Cerebellar nuclear complex (tissue), 1 donor: ENCODE results near the gene SCO1.
"Not testable (repeated sequence)": the region's sequence is repeated elsewhere in the genome, so short reads cannot be mapped to it uniquely, and the experiment has no call there.

Experiments
- DNase-seq, 2 experiments: peaks; one replicate each; lab custom pipeline; 2025; lab: John Stamatoyannopoulos, UW

Gene SCO1

DNA sequence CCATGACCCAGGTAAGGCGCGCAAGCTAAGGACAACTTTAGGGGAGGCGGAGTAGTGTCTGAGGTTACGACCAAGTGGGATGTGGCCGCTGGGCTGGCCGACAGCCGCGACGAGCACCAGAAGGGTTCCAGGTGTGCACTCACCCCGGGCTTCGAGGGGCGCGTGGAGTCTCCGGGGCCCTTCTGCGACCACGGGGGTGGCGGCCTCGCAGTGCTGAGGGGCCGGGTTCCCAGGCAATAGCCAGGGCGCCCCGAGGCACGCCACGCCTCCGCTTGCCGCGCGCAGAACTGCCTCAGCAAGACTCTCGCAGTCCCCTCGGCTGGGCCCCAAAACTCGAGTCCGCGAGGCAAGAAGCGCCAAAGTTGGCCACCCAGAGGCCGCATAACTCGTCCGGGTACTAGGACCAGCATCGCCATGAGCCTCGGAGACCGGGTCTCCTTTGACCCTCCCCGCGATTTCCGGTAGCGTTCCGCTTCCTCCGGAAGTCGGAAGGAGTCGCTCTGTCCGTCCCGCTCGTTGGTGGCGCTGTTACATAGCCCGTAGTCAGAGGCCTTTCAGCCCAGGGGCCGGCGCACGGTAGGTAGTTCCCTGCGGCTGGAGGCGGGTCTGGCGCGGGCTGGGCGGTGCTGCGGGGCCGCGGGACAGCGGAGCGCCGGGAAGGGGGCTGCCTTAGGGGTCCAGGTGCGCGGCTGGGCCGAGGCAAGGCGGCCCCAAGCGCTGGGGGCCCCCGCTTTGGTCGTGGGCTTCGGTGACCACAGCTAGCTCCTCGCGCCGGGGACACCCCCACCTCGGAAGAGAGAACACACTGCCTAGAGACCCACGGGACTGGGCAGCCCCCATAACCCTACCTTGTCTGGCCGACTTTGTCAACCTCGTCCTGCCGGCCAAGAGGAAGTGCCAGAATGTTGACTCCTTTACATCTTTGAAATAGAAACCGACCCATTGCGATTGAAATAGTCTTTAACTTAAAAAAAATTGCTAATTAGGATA lies at the start of gene SCO1, which contains the start of gene ADPRM:
TSS of gene SCO1 (minus strand) at position 442 of the 990 bp plus-strand sequence. CDS start at position 416, 26 bp downstream.
TSS of gene ADPRM (plus strand) at position 503 of the 990 bp plus-strand sequence. CDS start 7,333 bp downstream, outside the sequence.
- DNase-seq: peak; percentile 34 to 73

DNA sequence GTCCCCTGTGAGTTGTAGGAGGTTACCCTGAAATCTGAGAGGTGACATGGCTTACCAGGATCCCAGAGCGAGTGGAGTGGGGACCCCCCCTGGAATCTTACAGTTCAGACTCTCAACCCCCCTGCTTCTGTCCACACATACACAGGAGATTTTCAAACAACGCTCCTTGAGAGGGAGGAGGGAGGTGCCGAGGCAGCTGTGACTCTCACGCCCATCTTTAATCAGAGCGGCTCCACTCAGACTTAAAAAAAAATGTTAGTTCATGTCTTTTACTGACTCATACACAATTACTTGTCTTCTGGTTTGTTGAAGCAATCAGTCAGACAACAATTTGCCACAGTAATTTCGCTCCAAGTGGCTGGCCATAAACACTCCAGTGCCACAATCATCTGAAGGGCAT lies 47.9 kb upstream of the SCO1 start:
- DNase-seq: no peak

DNA sequence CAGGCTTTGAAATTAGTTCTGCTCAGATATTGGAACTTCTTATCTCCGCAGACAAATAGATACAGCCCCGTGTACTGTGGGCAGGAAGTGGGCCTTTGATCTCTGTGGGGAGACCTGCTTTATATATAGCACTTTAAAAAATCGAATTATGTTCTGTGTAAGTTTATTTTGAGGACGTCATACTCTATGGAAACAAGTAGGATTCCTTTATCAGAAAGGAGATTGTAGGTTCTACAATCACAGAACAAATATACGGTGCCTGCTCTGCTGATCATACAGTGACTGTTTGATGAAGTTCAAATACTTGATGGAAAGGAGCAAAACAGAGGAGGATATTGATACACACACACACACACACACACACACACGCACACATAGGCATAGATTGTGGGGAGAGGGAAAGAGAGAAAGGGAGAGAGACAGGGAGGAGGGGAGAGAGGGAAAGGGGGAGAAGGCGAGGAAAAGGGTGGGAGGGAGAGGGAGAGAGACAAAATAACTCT lies 47.2 kb upstream of the SCO1 start:
- DNase-seq: no peak

DNA sequence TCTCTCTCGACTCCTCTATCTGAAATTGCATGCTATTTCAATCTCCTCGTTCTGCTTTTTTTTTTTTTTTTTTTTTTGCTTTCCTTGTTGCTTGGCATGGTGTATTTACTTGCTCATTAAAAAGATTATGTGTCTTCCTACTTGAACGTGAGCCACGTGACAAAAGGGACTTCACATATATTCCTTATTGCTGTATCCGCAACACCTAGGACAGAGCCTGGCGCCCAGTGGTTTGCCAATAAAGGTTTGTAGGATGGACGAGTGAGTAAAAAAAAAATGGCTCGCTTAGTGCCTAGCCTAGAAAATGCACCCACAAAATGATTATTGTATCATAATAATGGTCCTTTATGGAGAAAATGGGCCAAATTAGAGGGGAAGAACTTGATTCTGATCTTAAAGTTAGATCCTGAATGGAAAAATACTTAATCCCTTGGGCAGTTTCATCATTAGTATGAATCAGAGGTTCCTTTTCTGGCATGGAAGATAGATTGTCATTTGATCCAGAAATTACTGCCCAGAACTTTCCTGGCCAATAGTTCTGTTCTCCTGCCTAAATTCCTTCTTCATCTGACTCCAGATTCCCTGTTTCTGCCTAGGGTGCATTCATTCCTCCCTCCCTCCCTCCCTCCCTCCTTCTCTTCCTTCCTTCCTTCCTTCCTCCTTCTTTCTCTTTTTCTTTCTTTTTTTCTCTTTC lies 46.1 kb upstream of the SCO1 start:
- no peak for DNase-seq

DNA sequence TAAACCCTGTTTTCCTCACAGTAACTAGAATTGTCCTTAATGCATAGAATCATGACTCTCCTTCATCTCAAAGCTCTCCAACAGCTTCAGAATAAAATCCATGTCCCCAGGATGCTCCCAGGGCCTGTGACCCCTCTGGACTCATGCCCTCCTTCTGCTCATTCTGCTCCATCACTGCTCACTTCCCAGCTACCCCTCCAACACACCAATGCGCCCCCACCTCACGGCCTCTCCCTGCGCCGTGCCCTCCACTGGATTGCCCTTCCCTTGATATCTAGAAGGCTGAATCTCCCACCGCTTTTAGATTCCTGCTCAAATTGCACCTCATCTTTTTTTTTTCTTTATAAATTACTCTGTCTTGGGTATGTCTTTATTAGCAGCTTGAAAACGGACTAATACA lies 45.1 kb upstream of the SCO1 start:
- DNase-seq: no peak

DNA sequence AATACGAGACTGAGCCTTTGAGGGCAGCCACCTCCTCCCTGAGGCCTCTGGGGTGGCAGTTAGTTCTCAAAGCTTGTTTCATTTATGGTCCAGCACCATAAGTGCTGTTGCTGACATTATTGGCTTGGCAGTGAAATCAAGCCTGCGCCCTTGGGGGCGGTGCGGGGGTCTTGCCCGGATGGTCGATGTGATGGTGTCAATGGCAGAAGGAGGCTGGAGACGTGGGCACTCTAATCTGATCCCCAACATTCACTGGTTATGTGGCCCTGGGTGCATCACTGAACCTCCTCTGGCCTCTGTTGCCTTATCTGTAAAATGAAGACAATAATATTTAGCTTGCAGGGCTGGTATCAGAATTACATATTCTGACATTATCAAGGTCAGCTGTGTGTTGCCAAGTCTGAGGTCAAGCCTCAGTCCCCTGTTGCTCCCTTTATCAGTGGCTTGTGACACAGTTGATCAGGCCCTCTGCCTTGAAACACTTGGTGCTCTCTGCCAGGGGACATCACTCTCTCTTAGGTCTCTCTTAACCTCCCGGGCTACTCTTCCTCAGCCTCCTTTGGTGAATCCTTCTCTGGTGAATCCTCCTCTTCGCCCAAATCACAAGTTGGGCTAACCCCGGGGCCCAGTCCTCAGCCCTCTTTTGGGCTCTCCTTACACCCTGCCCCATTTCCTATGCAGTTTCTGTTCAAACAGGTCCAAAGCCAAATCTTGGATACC lies 44.2 kb upstream of the SCO1 start:
- DNase-seq: no peak

DNA sequence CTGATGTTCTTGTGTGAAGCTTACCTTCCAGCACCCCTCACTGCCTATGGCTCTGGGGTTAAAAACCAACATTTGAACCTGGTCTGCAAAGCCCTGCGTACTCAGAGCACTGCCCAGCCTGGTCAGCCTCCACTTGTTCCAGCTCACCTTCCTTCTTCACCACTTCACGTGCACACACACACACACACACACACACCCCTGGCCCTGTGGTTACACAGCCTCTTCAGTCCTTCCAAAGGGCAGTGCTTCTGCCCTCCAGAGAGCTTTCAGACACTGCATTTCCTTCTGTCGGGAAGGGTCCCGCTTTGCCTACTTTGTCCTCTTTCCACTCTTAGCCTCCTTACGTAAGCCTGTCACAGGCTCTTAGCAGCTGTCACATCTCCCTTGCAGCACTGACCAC lies 42.1 kb upstream of the SCO1 start:
- DNase-seq: no peak

DNA sequence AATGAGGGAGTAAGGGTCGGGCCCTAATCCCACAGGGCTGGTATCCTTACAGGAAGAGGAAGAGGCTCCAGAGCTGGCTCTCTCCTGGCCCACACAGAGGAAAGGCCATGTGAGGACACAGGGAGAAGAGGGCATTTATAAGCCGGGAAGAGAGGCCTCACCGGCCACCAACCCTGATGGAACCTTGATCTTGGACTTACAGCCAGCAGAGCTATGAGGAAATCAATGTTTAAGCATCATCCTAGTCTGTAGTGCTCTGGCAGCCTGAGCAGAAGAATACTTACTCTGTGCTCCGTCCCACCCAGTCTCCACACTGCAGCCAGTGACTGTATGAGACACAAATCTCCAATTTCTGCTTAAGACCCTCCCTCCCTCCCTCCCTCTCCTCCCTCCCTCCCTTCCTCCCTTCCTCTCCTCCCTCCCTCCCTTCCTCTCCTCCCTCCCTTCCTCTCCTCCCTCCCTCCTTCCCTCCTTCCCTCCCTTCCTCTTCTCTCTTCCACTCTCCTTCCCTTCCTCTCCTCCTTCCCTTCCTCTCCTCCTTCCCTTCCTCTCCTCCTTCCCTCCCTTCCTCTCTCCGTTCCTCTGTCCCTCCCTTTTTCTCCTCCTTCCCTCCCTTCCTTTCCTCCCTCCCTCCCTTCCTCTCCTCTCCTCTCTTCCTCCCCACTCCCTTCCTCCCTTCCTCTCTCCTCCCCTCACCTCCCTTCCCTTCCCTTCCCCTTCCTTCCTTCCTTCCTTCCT lies 41.4 kb upstream of the SCO1 start:
- DNase-seq: no peak

DNA sequence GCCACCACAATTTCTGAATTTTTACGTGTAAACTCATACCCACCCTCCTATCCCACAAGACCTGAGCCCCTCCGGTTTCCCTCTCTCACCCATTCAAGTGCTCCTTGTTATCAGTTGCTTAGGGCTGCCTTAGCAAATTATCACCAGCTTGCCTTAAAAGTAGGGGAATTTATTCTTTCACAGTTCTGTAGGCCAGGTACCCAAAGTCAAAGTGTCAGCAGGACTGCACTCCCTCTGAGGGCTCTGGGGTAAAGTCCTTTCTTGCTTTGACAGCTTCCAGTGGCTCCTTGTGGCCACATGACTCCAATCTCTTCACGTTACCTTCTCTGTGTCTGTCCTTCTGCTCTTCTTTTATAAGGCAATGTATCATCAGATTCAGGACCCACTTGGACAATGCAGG lies 40.4 kb upstream of the SCO1 start:
- DNase-seq: no peak

DNA sequence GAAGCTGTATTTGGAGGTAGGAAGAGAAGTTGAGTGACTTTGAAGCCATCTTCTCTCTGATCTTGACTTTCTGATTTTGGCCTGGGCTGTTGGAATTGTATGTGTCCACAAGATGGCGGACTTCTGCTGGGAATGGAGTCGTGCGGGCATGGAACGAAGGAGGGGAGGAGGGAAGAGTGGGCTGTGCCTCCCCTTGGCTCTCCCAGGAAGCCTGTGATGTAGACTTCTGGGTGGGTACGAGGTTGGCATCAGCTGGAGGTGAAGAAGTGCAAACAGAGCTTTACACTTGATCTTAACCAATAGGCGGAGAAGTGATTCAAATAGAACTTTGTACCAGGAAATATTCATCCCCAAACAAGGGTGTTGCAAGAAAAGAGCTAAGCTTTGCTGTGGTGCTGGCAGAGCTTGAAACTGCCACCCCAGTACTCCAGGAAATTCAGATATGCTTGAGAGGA lies 39.9 kb upstream of the SCO1 start:
- no peak for DNase-seq

DNA sequence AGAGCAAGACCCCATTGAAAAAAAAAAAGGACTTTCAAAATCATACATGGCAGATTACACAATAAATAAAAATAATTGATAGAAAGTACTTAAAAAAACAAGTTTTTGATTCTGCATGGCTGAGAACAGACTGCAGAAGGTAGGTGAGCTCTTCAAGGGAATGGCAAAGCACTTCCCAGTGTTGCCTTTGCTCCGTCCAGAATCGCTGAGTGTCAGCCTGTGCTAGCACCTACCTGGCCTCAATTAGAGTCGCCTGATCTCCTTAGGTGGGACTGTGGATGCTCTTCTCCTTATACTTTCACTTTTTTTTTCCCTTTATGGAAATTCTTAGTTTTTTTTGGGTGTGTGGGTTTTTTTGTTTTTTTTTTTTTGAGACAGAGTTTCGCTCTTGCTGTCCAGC lies 38.5 kb upstream of the SCO1 start:
- no peak for DNase-seq

DNA sequence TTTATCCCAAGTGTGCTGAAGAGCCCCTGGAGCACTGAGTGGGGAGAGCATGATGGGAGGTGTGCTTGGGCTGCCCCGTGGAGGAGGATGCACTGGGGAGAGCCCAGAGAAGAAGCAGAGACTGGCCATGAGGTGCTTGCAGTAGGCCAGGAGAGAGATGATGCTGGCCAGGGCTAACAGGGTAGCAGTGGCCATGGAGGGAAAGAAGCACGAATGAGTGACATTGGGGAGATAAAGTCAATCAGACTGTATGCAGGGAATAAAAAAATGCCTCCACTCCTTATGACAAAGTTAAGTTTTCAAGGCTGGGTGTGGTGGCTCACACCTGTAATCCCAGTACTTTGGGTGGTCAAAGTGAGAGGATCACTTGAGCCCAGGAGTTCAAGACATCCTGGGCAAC lies 37.9 kb upstream of the SCO1 start:
- no peak for DNase-seq

DNA sequence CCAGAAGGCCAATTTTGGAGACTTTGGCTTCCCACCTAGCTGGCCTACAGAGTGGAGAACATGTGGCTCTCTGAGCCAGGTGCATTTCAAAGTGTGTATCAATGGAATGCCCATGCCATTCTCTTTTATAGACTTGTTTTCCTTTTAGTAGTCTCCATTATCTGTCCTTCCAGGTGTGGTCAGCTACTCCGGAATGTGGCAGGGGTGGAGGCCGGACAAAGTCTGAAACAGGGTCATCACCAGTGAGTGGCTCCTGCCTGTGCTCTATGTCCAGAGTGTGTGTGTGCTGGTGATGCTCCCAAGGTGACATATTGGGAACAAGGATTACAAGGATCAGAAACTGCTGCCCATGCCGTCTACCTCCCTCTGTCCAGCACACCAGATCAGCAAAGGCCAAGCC lies 36.3 kb upstream of the SCO1 start:
- no peak for DNase-seq

DNA sequence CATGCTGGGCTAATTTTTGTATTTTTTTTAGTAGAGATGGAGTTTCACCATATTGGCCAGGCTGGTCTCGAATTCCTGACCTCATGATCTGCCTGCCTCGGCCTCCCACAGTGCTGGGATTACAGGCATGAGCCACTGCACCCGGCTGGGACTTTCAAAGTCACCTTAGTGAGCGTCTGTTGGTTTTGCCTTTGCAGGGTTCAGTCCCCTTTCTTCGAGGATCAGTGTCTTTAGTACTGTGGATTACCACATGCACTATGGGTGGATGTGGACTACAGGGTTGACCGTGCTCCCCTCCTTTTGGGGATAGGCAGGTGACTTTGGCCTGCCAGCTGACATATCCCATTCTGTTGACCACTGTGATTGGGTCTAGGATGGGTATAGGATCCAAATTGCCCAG lies 34.8 kb upstream of the SCO1 start:
- DNase-seq: not testable (repeated sequence)

DNA sequence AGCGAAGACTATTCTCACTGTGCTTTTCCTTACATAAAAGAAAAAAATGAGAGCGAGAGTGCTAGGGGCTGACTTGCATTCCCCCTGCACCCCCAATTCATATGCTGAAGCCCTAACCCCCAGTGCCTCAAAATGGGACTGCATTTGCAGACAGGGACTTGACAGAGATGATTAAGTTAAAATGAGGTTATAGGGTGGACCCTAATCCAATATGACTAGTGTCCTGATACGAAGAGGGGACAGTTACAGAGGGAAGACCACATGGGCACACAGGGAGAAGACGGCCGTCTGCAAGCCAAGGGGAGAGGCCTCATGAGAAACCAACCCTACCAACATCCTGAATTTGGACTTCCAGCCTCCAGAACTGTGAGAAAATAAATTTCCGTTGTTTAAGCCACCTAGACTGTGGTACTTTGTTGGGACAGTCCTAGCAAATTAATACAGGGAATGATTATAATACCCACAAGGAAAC lies 34.1 kb upstream of the SCO1 start:
- DNase-seq: no peak

DNA sequence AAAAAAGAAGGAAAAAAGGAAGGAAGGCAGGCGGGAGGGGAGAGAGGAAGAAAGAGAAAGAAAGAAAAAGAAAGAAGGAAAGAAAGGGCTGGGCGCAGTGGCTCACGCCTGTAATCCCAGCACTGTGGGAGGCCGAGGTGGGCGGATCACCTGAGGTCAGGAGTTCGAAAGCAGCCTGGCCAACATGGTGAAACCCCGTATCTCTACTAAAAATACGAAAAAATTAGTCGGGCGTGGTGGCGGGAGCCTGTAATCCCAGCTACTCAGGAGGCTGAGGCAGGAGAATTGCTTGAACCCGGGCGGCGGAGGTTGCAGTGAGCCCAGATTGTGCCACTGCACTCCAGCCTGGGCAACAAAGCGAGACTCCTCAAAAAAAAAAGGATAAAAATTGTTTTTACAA lies 32.9 kb upstream of the SCO1 start:
- DNase-seq: not testable (repeated sequence)

DNA sequence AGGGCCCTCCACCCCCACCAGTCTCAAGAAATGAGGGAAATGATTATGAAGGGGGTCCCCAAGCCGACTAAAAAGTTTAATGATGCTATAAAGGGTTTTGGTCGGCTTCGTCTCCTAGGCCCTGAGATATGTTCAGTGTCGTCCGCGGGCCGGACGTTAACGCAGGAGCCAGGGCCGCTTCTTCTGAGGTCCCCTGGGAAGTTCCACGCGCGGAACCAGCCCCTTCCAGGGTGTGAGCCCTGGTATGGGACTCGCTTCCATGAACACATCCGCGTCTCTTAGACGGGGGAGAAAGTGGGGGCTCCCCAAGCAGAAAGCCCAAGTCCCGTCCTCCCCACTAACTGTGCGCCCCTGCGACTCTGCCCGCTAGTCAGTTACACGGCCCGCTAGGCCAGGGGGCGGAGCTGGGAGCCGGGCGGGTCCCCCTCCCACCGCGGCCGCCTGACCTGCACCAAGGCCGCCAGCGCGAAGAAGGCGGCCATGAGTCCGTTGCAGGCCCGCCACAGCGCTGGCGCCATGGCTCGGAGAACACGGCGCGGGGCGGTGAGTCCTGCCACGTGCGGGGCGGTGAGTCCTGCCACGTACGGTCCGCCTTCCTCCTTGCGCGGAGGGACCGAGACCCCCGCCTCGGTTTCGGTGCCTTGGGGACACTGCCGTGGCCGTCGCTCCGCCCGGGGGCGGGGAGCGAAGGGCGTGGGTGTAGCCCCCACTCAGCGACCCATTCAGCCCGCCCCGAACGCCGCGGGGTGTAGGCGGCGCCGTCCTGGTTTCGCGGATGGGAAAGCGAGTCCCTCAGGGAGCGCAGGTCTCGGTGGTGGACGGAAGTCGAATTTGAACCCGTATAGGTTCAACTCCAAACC lies 32.2 kb upstream of the SCO1 start, which contains the start of gene TMEM220:
TSS of gene TMEM220 (minus strand) at position 690 of the 860 bp plus-strand sequence. CDS start at position 518, 172 bp downstream.
- DNase-seq: no peak

DNA sequence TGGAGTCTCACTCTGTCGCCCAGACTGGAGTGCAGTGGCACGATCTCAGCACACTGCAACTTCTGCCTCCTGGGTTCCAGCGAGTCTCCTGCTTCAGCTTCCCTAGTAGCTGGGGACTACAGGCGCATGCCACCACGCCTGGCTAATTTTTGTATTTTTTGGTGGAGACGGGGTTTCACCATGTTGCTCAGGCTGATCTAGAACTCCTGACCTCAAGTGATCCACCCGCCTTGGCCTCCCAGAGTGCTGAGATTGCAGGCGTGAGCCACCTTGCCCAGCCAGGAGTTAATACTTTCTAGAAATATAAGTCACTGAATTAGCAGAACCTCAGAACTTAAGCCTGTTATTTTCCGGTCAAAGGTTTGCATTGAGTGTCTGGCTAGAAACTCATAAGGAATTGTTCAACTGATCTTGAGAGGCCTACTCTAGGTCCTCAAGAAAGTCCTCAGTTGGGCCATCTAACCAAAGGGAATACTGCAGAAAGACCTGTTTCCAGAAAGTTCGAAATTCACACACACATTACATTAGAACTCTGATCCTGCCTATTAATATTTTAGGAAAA lies 31.1 kb upstream of the SCO1 start:
- no peak for DNase-seq

DNA sequence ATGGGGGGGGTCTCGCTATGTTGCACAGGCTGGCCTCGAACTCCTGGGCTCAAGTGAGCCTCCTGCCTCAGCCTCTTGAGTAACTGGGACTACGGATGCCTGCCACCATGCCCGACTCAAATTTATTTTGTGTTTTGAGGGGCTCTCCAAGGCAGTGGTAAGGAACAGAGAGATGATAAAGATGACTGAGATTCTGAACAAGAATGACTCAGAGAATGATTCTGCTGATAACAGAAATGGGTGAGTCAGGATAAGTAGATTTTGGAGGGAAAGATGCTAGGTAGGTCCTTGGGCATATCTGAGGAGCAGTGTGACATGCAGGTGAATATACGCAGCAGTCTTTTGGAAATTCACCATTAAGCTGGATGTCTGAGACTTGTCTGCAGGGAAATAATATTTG lies 29.9 kb upstream of the SCO1 start:
- DNase-seq: no peak

DNA sequence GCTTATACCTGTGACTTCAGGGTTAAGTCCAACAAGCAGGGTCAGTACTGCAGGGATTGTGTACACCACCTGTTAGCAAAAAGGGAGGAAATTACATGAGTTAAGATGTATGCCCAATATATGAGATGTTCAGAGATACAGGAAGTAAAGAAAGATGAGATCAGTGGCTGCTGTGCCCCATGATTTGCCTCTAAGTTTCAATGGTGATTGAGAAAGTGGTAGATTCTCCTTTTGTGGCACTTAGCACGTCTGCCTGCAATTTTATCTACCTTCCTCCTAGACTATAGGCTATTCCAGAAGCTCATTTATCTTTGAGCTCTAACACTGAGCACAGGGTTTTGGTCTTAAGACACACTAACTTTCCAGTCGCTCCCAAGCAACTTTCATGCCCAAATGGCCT lies 28.9 kb upstream of the SCO1 start:
- no peak for DNase-seq
